Astrocyte (in vitro differentiated cells and primary cell): ENCODE measurements around the gene CAMK2G.

Experiments used
- CTCF ChIP-seq: IDR thresholded peaks from 2 replicates; pipeline ENCODE4 v1.5.1; 2011; ENCODE audit warnings: low read depth, mild to moderate bottlenecking, inconsistent platforms, low read length, moderate library complexity; ENCODE audit not compliant: insufficient read depth
- EZH2 ChIP-seq: IDR thresholded peaks from 2 replicates; pipeline ENCODE4 v1.6.1; 2012; ENCODE audit warnings: mild to moderate bottlenecking, low read length, inconsistent platforms; ENCODE audit not compliant: insufficient read depth

- TF ChIP-seq CTCF = no peak
- TF ChIP-seq EZH2 = no peak
These were observed 75.3 kb downstream of the CAMK2G start for GRCh38 chr10:73798927-73799560.
